Hepatocyte (in vitro differentiated cells): ENCODE results near the gene USP50.

Source experiments
- CTCF ChIP-seq: fragments of 200-600 bp; sonication (generic); IDR thresholded peaks from 2 replicates; pipeline ENCODE4 v1.5.1; 2016; ENCODE audit warnings: antibody characterized with exemption, mild to moderate bottlenecking; ENCODE audit not compliant: poor library complexity
- EZH2phosphoT487 ChIP-seq: fragments of 200-600 bp; sonication (generic); IDR thresholded peaks from one replicate; pipeline ENCODE4 v1.6.1; 2018; ENCODE audit warnings: antibody characterized with exemption, mild to moderate bottlenecking, low read depth, moderate library complexity; ENCODE audit not compliant: unreplicated experiment, severe bottlenecking

GRCh38 chr15:50485389-50485788 is 61.1 kb downstream of the USP50 start:
- TF ChIP-seq CTCF: no peak
- no peak for TF ChIP-seq EZH2phosphoT487
